Heart right ventricle (tissue), 16 donors: ENCODE results near the gene LAMTOR1. TPM values are rescaled to one million over a fixed set of nuclear protein-coding genes. Genes with fewer than 3 reads are reported as not detected.

Experiments
- ATAC-seq, 8 donors: fragments of 200-7000 bp; cut with Tn5 transposase; one replicate each; pipeline ENCODE4 v1.9.1; 2020; ENCODE audit warnings: mild to moderate bottlenecking in 8 of 8, moderate library complexity in 8 of 8, moderate number of reproducible peaks in 1 of 8
- DNase-seq, 2 donors: peaks; one replicate each; pipeline ENCODE4 v3.0.0-alpha.2; 2020
- H3K27ac ChIP-seq, 10 donors: fragments of 200-600 bp; sonication (generic) in 2 of 10; one replicate each; pipeline versions ENCODE4 v1.5.0 to v1.8.0; 2020 to 2022; ENCODE audit warnings: mild to moderate bottlenecking in 3 of 10
- H3K27me3 ChIP-seq, 7 donors: fragments of 200-600 bp; one replicate each; pipeline ENCODE4 v1.8.0; 2021 to 2022; ENCODE audit warnings: mild to moderate bottlenecking in 2 of 7
- H3K36me3 ChIP-seq, 9 donors: fragments of 200-600 bp; sonication (generic) in 1 of 9; one replicate each; pipeline versions ENCODE4 v1.5.0 to v1.8.0; 2020 to 2022; ENCODE audit warnings: mild to moderate bottlenecking in 2 of 9
- H3K4me1 ChIP-seq, 9 donors: fragments of 200-600 bp; sonication (generic) in 1 of 9; one replicate each; pipeline versions ENCODE4 v1.5.0 to v1.8.0; 2020 to 2022; ENCODE audit warnings: mild to moderate bottlenecking in 4 of 9
- H3K4me3 ChIP-seq, 10 donors: fragments of 200-600 bp; sonication (generic) in 2 of 10; one replicate each; pipeline versions ENCODE4 v1.5.0 to v1.8.0; 2020 to 2022; ENCODE audit warnings: mild to moderate bottlenecking in 7 of 10, moderate library complexity in 2 of 10
- H3K9me3 ChIP-seq, 11 donors: fragments of 200-600 bp in 10 of 11; sonication (generic) in 2 of 11; one replicate each; pipeline versions ENCODE4 v1.5.0 to v1.8.0; 2013 to 2022; ENCODE audit warnings: mild to moderate bottlenecking in 2 of 11, control low read depth in 1 of 11, moderate library complexity in 1 of 11
- CTCF ChIP-seq, 9 donors: fragments of 200-600 bp; sonication (generic) in 2 of 9; IDR thresholded peaks; one replicate each; pipeline versions ENCODE4 v1.5.0 to v1.8.0; 2021 to 2022; ENCODE audit warnings: antibody characterized with exemption in 9 of 9, mild to moderate bottlenecking in 5 of 9, moderate library complexity in 1 of 9
- WGBS, 2 donors: extraction: QIAGEN DNeasy Blood & Tissue Kit; methylation state at CpG; one replicate each; pipeline ENCODE4 v1.1.7; 2013; ENCODE audit warnings: inconsistent platforms in 1 of 2; 5-methylcytosine and 5-hydroxymethylcytosine counted together
- intact Hi-C, 10 donors: fragments of 100-400 bp; cut with DNase I; formaldehyde crosslinking; loops; one replicate each; pipeline versions ENCODE4 v1.11.1 to v1.14.2; 2022
- polyA plus RNA-seq, 2 donors: library from polyadenylated mRNA; stranded (reverse); fragments of 200-250 nt; gene quantifications; one replicate each; pipeline ENCODE4 v1.2.3, GENCODE V29; 2013
- total RNA-seq, 10 donors: library from RNA; stranded (reverse); fragmentation: NEBNext Ultra II Directional in 3 of 10; extraction: Animal tissue kit (Norgen Biotek cat#: 25700) in 3 of 10; gene quantifications; one replicate each; pipeline versions ENCODE4 v1.2.1 to v1.2.4, GENCODE V29; 2021 to 2023
- donor health status: Arrhythmogenic right ventricular cardiomyopathy.
- donor health status: ischemic (EF 13 %, LVEDD 7.1; RV severe dilation, severe dysfunction).
- donor health status: healthy with polysubstance abuse.
- donor health status: DM: no; HTN: yes; CAD: no.
- donor health status: DM: no; HTN: no; CAD: no.
- donor health status: ischemic (EF 25% LVEDD 6.9; RV normal size, moderate dysfunction).
- donor health status: ischemic (EF 25% LVEDD 5.7; RV mildly dilated, moderate dysfunction).
- donor health status: healthy.
- donor health status: DM: yes; HTN: yes; CAD: no.
- donor health status: Ischemic cardiomyopathy.
- donor health status: ischemic (EF 35%, LVEDD 5.7; RV mildly dilated, moderate dysfunction).
- donor health status: nonischemic (EF 11% LVEDD 7.7; RV severe dilation, severe dysfunction).
- donor health status: DM: yes; HTN: yes; CAD: no.
- donor health status: PGD.
- donor health status: ischemic (EF 29% LVEDD 5.4; RV normal size, mild dysfunction).
- donor health status: nonischemic (EF 23%, LVEDD 6.1; RV moderate dilation, normal function).

Gene LAMTOR1
- total and polyA plus RNA-seq, 12 donors = 58.3 to 158 (median 81.8) TPM

DNA sequence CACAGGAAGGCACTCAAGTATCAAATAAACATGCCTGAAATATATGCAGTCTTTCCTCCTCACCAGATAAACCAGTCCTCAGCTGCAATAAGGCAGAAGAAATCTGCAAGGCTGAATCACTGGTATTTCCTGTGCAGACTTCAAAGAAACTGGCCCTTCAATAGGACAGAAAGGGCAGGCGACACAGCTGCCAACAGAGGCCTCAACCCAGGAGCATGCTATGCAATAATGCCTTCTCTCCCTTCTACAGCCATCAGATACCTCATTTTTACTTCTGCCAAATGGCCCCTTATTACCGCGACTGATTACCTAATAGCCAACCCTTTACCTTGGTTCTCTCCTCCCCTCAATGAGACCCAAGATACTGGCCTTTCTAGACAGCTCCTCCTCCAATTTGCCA lies 30.7 kb downstream of the LAMTOR1 start:
- H3K9me3 ChIP-seq = no peaks in the 10 kb centered on the region
- H3K27me3 ChIP-seq = no peaks in the 10 kb centered on the region
- H3K36me3 ChIP-seq = peaks cover 0 to 20% (median 0%) of the 10 kb centered on the region in 9 donors
- H3K4me3 ChIP-seq = no peak overlapping the region
- no peak for ATAC-seq
- no peak for DNase-seq
- peak overlapping the region in 2 of 10 donors; percentile 31 to 48 for H3K27ac ChIP-seq
- no peak for TF ChIP-seq CTCF (IDR thresholded peaks at IDR 0.05)
- intact Hi-C loops = no loop called here
- H3K4me1 ChIP-seq = peaks cover 5 to 67% (median 35%) of the 10 kb centered on the region in 9 donors
- 75 to 76% methylated on average over 3 of the region's 3 CpGs for WGBS, 2 donors

DNA sequence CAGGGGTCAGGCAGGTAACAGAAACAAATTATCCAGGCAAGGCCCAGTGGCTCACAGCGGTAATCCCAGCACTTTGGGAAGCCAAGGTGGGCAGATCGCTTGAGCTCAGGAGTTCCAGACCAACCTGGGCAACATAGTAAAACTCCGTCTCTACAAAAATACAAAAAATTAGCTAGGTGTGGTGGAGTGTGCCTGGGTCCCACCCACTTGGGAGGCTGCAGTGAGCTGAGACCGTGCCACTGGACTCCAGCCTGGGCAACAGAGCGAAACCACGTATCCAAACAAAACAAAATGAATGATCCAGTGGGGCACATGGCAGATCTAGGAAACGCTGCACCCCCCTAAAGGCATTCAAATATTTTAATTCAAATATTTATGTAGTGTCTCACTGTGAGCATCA lies 32.6 kb downstream of the LAMTOR1 start:
- intact Hi-C loops = no loop called here
- H3K4me1 ChIP-seq = peaks cover 6 to 78% (median 48%) of the 10 kb centered on the region in 9 donors
- H3K9me3 ChIP-seq = no peaks in the 10 kb centered on the region
- ATAC-seq (no peak), DNase-seq (no peak)
- 95 to 99% methylated on average over 7 of the region's 7 CpGs for WGBS, 2 donors
- H3K27me3 ChIP-seq = no peaks in the 10 kb centered on the region
- TF ChIP-seq CTCF (IDR thresholded peaks at IDR 0.05) = no peak
- H3K27ac ChIP-seq = peak overlapping the region in 9 of 10 donors; percentile 34 to 87 (median 71)
- H3K36me3 ChIP-seq = peaks cover 0 to 25% (median 0%) of the 10 kb centered on the region in 9 donors
- no peak overlapping the region for H3K4me3 ChIP-seq

- WGBS, 2 donors = 9 to 20% methylated on average over 2 of the region's 2 CpGs
- ATAC-seq = peak; percentile 92 to 99 (median 94)
- peak; percentile 74 to 80 for DNase-seq
- Histone ChIP-seq H3K27ac (peak overlapping the region; percentile 21 to 87 (median 69)), H3K4me3 (peak overlapping the region in 1 of 10 donors; percentile 19), H3K36me3 (peaks cover 0 to 31% (median 0%) of the 10 kb centered on the region in 9 donors), H3K9me3 (no peaks in the 10 kb centered on the region), H3K4me1 (peaks cover 6 to 73% (median 48%) of the 10 kb centered on the region in 9 donors), H3K27me3 (no peaks in the 10 kb centered on the region)
- no peak for TF ChIP-seq CTCF (IDR thresholded peaks at IDR 0.05)
- intact Hi-C loops = no loop called here
These were observed 33.3 kb downstream of the LAMTOR1 start for GRCh38 chr11:72069787-72070251.

- DNase-seq (no peak), ATAC-seq (peak in 4 of 8 donors; percentile 27 to 43 (median 35))
- TF ChIP-seq CTCF (IDR thresholded peaks at IDR 0.05) = no peak
- H3K9me3 ChIP-seq = no peaks in the 10 kb centered on the region
- no peaks in the 10 kb centered on the region for H3K27me3 ChIP-seq
- H3K4me3 ChIP-seq = peak overlapping the region in 1 of 10 donors; percentile 19
- peaks cover 0 to 37% (median 0%) of the 10 kb centered on the region in 9 donors for H3K36me3 ChIP-seq
- peaks cover 6 to 70% (median 48%) of the 10 kb centered on the region in 9 donors for H3K4me1 ChIP-seq
- intact Hi-C loops = no loop called here
- H3K27ac ChIP-seq = peak overlapping the region in 9 of 10 donors; percentile 34 to 87 (median 71)
These were observed 33.9 kb downstream of the LAMTOR1 start for GRCh38 chr11:72069200-72069599.
